ENCODE data around the gene NDUFS7.

The NDUFS7 gene

DNA sequence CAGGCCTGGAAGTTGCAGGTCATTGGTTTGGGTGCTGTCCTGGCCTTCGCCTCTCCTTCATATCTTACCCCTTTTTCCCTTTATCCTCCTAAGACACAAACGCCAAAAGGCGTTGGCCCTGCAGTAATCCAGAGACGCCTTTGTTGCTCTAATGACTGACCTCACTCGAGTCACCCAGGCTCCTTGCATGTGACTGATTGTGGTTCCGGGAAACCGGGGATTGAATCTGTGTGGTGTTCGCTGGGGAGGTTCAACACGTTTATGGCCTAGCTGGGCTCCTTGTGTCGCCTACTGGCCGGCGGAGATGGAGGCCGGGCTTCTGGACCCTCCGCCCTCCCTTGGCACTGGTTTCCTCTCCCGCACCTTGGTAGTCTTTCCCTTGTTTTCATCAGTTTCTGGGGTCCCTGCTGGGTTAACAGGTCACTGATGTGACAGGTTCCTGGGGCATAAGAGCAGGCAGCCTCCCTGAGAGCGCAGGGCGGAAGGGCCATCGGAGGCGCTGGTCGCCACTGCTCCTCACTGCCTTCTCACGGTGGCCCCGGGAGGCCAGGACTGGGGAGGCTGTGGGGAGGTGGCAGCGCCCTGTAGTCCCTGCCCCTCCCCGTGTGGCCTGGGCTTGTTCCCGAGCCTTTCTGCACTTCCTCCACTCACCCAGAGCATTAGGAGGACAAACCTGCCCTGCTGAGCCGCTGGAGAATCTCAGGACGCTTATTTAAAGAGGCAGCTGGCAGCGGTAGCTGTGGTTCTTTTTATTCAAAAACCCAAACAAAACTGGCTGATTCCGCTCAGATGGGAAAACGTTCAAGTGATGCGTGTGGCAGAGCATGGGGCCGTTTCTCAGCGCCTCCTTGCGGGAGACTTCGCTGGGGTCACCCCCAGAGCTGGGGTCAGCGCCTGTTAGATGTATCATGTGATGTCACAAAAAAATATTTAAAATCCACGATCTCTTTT lies 18.1 kb upstream of the NDUFS7 start:
- DNase-seq, result no peak

DNA sequence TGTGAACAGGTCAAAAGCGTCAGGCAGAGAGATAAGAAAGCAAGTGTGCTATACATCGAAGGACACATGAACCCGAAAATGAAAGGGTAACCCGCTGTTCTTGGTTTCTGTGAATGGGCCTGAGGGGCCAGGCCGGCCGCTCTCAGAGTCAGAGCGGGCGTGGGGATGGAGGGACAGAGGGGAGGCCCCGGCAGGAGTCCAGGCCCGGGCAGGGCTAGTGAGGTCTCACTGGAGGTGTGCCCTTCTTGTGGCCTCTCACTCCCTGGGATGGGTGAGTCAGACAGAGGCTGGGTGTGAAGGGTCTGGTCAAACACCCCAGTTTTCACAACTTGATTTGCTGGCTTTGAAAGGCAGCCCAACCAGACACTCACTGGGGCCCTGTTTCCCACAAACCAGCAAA lies 17.4 kb upstream of the NDUFS7 start:
- DNase-seq, result no peak

DNA sequence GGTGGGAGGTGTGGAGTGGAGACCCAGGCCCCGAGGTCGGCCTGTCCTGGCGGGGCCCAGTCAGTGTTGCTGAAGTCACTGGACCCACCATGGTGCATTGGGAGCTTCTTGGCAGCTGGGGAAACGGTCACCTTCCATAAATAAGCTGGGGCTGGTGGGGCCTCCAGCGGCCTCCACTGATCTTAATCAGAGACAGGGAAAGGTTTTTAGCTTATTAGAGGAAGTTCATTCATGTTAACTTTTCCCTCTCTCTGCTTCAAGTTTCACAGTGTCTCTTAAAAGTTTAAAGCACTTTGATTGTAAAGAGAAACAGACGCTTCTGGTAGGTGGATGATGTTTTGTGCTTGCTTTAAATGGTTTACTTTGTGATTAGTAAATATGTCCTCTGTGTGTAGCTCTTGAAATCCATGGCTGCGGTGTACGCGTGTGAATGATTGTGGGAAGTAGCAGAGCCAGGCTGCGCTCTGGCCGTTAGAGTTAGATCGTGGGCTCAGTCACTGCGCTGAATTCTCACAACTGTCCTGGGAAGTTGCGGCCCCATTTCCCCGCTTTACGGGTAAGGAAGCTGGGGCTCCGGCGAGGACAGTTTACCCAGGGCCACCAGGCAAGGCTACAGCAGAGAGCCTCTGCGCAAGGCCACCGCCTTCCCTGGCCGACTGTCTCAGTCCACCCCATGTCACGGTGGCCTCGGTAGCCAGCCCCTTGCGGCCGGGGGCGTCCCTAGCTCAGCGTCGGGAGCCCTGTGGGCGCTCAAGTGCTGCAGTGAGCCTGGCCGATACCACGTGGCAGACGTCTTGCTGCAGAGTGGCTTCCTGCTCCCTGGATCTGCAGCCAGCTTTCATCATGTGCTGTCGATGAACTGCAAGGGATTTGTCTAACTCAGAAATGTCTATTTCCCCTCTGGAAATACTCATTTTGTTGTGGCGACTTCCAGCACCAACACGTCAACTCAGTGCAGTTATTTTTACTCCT lies 16.5 kb upstream of the NDUFS7 start:
- DNase-seq, result no peak

DNA sequence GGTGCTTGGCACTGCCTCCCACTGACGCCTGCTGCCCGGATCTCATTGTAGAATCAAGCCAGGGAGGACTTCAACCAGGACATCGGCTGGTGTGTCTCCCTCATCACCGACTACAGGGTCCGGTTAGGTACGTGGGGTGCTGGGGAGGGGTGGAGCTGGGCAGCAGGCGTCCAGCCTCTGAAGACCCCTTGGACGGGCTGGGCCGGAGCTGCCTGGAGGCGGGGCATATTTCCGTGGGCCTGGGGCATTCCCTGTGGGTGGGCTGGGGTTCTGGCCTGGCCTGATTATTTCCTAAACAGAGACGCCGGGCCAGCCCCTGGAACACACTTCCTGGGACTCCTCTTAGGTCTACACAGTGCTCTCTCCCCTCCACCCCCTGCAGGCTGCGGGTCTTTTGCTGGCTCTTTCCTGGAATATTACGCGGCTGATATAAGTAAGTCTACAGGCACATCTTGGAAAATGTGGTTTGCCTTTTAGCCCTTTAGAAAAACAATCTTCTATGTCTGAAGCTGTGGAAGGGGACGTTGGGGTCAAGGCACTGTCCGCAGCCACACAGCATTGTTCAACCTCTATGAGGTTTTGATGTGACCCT lies 14.4 kb upstream of the NDUFS7 start:
- no peak for DNase-seq

DNA sequence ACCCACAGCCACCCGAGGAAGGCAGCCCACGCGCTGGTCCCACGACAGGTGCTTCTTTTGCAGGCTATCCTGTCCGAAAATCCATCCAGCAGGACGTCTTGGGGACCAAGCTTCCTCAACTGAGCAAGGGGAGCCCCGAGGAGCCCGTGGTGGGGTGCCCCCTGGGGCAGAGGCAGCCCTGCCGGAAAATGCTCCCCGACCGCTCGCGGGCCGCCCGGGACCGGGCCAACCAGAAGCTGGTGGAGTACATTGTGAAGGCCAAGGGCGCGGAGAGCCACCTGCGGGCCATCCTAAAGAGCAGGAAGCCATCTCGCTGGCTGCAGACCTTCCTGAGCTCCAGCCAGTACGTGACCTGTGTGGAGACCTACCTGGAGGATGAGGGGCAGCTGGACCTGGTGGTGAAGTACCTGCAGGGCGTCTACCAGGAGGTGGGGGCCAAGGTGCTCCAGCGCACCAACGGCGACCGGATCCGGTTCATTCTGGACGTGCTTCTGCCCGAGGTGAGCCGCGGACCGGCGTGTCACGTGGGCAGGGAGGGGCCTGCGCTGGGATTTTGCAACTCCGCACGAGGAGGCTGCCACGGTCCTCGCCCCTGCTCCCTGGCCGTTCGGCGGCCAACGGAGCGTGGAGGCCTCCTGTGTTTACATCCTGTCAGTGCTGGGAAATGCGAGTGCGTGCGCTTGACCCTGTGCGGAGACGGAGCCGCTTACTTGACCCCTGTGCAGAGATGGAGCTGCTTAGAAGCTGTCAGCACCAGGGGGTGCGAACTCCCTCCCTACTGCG lies 12.9 kb upstream of the NDUFS7 start:
- no peak for DNase-seq

DNA sequence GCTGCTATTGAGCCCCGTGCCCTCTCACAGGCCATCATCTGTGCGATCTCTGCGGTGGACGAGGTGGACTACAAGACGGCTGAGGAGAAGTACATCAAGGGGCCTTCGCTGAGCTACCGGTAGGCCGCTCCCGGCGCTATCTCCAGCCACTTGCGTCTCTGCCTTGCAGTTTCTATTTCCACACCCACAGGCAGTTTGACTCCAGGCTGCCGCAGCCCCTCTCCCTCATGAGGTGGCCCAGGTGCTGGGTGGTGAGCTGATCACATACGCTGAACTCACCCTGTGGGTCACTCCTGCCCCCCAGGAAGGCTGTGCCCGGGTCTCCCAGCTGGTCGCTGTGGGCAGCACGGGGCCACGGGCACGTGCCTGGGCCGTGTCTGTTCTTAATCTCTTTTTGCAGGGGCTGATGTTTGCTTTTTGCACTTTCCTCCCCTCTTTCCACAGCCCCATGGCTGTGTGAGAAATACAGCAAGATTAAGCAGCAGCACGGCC lies 10.6 kb upstream of the NDUFS7 start:
- DNase-seq, result no peak

DNA sequence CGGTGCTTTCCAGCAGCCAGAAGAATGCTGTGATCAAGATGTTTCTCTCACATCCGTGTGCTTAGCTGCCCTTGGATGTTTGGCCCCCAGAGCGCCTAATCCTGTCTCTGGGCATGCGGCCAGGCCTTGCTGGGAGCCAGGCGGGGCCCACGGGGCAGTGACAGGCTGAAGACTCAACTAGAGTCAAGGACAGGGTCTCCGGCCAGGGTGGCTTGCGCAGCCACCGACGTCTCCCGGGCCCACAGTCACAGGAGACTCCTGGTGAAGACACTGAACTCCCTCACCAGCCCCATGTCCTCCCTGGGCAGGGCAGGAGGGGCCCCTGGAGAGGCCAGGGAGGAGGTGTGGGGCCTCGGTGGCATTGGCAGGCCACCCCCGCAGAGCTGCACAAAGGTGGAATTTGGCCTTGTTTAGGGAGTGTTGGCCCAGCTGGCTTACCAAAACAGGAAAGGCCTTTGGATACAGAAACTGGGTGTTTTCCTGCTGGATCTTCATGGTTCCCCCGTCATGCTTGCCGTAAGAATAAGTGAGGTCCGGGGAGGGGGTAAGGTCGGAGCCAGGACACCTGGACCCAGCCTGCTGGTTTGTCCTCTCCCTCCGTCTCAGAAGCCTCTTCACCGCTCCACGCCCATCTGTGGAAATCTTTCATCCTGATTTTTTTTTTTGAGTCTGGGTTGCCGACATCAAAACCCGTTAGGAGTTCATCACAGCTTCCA lies 10.0 kb upstream of the NDUFS7 start:
- DNase-seq, result no peak

DNA sequence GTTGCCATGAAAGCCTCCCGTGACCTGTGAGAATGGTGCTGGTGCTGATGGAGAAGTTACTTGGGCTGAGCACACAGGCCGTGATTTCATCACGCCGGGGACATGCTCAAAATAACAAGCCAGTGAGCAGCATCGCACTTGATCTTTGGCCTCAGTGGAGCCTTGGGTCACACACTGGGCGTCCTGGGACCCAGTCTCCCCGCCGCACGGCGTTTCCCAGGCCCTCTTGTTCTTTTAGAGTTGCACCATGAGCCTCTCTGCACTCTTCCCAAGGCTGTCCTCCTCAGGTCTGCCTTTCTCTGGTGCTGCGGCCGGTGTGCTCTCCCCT lies 9.5 kb upstream of the NDUFS7 start:
- no peak for DNase-seq

DNA sequence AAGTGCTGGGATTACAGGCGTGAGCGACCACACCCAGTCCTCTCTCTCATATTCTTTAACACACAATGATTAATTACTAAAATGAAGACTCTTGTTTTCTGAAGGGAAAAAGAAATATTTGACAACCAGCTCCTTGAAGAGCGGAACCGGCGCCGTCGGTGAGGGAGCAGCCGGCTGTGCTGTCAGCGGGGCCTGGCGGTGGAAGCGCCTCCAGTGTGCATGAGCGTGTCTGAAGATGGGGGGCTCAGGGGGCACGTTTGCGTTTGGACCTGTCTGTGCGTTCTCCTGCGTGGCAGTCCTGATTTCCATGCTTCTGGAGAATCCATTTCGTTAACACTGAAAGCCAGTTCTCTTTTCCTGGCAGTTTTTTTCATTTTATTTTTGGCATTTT lies 7.3 kb upstream of the NDUFS7 start:
- DNase-seq, result no peak

DNA sequence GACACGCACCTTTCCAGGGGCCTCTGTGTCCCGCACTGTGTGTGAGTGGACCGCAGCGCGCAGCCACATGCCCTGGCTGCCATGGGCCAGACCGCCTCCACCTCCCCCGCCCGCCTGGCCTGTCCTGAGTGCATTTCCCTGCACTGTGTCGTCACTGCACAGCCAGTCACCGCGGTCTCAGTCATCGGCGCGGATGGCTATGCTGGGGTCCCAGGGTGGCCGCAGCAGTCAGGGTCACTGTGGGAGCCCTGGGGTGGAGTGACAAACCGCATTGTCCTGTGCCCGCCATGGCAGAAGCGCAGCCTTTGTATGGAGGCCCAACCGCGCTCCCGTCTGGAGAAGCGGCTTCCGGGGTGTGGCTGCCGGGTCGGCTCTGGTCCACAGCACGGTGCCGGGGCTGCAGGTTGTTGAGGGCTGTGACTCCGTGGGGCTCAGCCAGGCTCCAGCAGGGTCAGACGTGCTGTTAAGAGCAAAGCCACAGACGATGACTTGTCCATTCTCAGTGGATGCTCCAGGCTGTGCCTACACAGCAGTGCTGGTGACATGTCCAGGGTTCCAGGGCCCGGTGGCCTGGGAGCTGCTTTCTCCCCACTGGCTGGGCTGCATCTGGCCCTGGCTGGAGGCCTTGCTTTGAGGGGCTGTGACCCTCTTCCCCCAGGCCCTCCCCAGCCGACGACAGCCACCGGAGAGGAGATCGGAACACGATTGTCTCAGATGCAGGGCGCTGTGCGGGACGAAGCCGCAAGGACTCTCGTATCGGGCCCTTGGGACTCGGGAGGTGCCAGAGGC lies 6.3 kb upstream of the NDUFS7 start:
- DNase-seq, result no peak

DNA sequence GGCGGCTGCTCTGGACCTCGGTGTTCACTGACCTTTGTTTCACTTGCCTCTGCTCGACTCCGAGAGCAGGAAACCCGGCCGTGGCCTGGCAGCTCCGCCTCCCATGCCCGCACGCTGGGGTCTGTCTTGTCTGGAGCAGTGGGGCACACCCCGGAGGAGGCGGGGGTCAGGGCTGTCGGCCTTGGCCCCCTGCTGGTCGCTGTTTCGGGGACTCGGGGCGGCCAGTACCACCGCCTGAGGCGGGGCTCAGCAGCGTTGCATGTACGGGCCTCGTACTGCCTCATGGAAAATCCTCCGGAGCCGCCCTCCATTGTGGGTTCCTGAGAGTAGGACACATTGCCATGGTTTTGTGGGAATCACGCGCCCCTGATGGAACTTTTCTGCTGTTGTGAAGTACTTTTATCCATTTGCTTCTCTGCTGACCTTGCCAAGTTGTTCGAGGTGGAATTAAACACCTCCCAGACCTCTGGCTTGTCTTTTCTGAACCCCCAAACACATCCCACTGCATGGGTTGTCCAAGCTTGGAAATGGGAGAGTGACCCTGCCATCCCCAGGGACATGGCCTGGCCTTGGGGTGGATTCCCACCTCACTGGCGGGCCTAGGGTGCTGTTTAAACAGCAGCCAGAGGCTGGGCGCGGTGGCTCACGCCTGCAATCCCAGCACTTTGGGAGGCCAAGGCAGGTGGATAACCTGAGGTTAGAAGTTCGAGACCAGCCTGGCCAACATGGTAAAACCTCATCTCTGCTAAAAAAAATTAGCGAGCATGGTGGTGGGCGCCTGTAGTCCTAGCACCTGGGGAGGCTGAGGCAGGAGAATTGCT lies 5.5 kb upstream of the NDUFS7 start:
- DNase-seq, result no peak

DNA sequence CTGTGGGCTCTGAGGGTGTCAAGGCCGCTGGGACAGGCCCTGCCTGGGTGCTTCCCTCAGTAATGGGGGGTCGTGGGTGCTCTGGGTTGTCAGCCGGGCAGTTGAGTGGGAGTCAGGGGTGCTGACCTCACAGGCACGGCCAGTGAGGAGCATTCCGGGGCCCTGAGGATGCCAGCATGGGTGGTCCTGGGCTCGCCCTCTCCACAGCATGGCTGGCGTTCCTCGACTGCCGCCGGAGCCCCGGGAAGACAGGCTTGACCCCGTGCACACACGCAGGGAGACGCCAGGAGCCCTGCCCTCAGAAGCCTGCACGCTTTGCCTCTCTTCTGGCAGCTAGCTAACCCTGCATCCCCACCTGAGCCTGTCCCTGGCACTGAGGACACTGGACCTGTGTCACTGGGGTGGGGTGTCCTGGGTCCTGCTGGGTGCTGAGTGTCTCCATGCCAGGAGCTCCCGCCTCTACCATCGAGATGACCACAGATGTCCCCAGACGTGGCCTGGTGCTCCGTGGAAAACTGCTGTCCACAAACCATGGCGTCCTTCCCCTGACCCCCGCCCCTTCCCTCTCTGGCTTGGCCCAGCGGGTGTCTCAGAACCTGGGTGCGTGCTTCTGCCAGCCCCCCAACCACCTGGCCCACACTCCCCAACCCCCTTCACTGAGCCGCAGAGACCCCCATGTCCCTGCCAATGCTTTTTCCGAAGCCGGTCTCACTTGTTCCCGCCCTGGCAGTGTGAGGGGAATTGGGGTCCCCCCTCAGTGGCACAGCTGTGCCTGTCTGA lies 4.4 kb upstream of the NDUFS7 start:
- no peak for DNase-seq

DNA sequence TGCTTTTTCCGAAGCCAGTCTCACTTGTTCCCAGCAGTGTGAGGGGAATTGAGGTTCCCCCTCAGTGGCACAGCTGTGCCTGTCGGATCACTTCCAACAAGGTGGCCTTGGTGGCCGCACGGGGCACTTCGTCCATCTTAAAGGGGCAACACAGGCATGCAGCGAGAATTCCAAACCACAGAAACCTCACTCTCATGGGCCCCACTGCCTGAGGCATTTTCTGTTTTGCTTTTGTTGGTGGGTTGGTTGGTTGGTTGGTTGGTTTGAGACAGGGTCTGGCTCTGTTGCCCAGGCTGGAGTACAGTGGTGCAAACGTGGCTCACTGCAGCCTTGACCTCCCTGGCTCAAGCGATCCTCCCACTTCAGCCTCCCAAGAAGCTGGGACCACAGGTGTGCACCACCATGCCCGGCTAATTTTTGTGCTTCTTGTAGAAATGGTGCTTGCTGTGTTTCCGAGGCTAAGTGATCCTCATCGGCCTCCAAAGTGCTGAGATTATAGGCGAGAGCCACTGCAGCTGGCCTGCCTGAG lies 3.7 kb upstream of the NDUFS7 start:
- no peak for DNase-seq

DNA sequence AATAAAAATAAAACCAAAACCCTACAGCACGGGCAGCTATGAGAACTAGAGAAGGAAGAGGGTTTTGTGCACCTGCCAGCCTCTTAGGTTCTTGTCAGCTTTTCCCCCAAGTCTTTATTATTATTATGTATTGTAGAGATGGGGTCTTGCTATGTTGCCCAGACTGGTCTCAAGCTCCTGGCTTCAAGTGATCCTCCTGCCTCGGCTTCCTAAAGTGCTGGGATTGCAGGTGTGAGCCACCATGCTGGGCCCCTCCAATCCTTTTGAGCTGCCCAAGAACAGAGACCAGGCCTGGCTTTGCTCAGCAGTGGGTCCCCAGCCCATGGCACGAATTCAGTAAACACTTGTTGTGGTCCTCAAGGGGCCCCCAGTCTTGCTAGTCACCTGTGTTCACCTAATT lies 1.5 kb upstream of the NDUFS7 start:
- DNase-seq, result no peak

DNA sequence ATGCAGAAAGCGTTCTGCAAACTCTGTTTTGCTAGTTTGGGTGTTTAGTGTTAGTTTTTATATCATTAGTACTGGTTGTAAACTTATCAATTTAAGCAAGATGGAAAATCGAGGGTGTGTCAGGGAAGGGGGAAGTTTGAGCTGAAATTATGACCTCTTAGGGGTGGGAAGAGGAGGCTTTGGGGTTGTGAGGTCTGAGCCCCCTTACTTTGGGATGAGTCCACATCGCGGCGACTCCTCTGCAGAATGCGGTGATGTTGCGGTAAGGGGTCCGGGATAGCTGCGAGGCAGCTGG lies 743 bp upstream of the NDUFS7 start:
- DNase-seq, result no peak

DNA sequence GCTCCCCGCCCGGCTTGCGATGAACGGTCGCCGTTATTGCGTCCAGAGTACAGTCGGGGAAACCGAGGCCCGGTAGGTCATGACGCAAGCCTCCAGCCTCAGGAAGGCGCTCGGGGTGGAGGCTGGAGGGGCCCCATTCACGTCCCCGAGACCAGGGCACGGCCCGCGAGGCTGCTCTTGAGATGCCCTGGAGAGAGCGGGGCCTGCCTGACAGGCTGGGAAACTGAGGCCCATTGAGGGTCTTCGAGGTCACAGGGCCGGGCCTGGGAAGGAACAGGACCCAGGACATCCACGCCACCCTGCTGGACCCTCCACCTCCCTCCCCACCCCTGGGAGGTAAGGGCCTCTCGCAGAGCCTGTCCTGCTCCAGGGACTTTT lies 367 bp downstream of the NDUFS7 start:
- no peak for DNase-seq

DNA sequence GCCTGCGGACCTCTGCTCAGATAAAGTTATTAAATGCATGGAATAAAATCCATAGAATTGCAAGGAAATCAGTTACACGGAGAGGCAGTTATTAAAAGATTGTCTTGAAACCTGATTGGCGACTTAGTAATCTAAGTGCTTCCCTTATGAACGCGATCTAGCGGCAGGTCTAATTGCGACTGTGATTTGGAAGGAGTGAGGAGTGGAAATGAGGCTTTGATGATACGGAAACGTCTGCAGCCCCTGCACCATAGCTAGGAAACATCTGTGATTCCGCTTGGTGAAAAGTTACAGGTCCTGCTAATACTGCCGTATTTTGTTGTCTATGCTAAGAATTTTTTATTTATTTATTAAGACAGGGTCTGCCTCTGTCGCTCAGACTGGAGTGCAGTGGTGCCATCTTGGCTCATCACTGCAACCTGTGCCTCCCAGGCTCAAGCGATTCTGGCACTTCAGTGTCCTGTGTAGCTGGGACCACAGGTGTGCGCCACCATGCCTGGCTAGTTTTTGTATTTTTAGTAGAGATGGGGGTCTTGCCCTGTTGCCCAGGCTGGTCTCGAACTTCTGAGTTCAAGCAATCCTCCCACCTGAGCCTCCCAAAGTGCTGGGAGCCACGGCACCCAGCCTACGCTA lies 887 bp downstream of the NDUFS7 start:
- no peak for DNase-seq

DNA sequence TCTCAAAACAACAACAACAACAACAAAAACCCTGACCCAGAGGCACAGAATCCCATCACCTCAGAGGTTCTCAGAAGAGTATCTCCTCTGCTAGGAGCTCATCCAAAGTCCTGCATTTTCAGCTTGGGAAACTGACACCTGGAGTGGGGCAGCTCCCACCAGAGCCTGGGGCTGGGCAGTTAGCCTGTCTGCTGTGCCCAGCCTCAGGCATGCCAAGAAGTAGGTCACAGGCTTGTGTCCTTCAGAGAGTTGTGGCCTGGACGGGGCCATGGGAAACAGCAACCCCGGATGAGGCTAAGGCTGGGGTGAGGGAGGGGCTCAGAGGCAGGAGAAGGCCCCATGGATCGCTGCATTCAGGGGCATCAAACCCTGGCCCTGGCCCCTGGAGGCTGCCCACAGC lies 2.1 kb downstream of the NDUFS7 start:
- DNase-seq, result no peak

Data from NCI-H1105 (cell line).